ENCODE measurements around the gene RPN2. TPM values are rescaled to one million over a fixed set of nuclear protein-coding genes. Genes with fewer than 3 reads are reported as not detected.

Gene RPN2
- polyA plus RNA-seq, 1 donor (not counting 4 experiments of a cell fraction or from before 2014, with no cell fraction given) = 220 TPM

DNA sequence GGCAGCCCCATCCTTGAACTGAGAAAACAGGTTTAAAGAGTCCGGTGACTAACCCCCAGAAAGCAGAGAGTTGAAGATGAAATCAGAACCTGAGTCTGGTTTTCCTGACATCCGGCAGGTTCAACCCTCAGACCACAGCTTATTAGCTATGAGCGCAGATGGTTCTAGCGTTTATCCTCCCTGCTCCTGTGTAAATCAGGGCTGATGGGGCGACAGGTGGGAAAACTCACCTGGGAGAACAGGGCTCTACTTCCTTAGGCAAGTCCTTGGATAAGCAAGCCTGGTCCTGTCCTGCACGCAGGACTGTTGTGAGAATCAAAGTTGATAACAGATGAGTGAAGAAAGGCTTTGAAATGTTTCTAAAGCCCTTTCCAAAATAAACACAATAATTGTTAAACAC lies 51.1 kb downstream of the RPN2 start:
- no peak overlapping the region for H2AFZ ChIP-seq (ENCODE audit: control insufficient read depth, low read length)
- no peak overlapping the region for H3K4me2 ChIP-seq (ENCODE audit: control insufficient read depth, extremely low read depth, insufficient read depth, low read depth, low read length)
- H3K4me3 ChIP-seq (ENCODE audit: control insufficient read depth in 2 of 3, extremely low read depth in 1 of 3, insufficient read depth in 2 of 3, low read depth in 1 of 3, low read length in 3 of 3) = no peak overlapping the region
- DNase-seq (ENCODE audit: low read depth, low spot score) (no peak), FAIRE-seq (no peak)
- H3K9me1 ChIP-seq (ENCODE audit: control insufficient read depth, extremely low read depth, insufficient read depth, low read length) = peaks cover 2% of the 10 kb centered on the region
- no peaks in the 10 kb centered on the region for H3K27me3 ChIP-seq (ENCODE audit: control insufficient read depth, extremely low read depth, insufficient read depth, low read length)
- peaks cover 3% of the 10 kb centered on the region for H4K20me1 ChIP-seq (ENCODE audit: control insufficient read depth, extremely low read depth, insufficient read depth, low read length)
- TF ChIP-seq CTCF (optimal IDR thresholded peaks at IDR 0.05 in 1 of 3, IDR thresholded peaks at IDR 0.05 in 1 of 3, conservative IDR thresholded peaks at IDR 0.05 in 1 of 3; ENCODE audit: extremely low read depth in 1 of 3, insufficient read depth in 2 of 3, low read length in 3 of 3) (no peak), EZH2 (IDR thresholded peaks at IDR 0.05; ENCODE audit: low read length) (no peak)
- H3K9me3 ChIP-seq (ENCODE audit: control insufficient read depth, low read depth, low read length) = no peaks in the 10 kb centered on the region
- dilution Hi-C loops (cut with MboI; ENCODE audit: extremely low pct_ligation_motif_present, low sequenced_read_pairs) = no loop called here
- H3K79me2 ChIP-seq (ENCODE audit: control insufficient read depth, insufficient read depth, low read length) = no peaks in the 10 kb centered on the region
- peaks cover 34 to 53% of the 10 kb centered on the region in 2 experiments for H3K36me3 ChIP-seq (ENCODE audit: control insufficient read depth in 2 of 2, extremely low read depth in 1 of 2, insufficient read depth in 2 of 2, low read length in 2 of 2)
- no peak overlapping the region for H3K9ac ChIP-seq (ENCODE audit: control insufficient read depth, extremely low read depth, insufficient read depth, low read length)
- peaks cover 18% of the 10 kb centered on the region for H3K4me1 ChIP-seq (ENCODE audit: control insufficient read depth, extremely low read depth, insufficient read depth, low read length)
- no peak overlapping the region for H3K27ac ChIP-seq (ENCODE audit: control insufficient read depth, insufficient read depth, low read length)

GRCh38 chr20:37231947-37232630 lies 53.0 kb downstream of the RPN2 start:
- dilution Hi-C loops (cut with MboI; ENCODE audit: extremely low pct_ligation_motif_present, low sequenced_read_pairs) = no loop called here
- peaks cover 18% of the 10 kb centered on the region for H3K4me1 ChIP-seq (ENCODE audit: control insufficient read depth, extremely low read depth, insufficient read depth, low read length)
- TF ChIP-seq CTCF (optimal IDR thresholded peaks at IDR 0.05 in 1 of 3, IDR thresholded peaks at IDR 0.05 in 1 of 3, conservative IDR thresholded peaks at IDR 0.05 in 1 of 3; ENCODE audit: extremely low read depth in 1 of 3, insufficient read depth in 2 of 3, low read length in 3 of 3) = no peak
- TF ChIP-seq EZH2 (IDR thresholded peaks at IDR 0.05; ENCODE audit: low read length) = no peak

More at GRCh38 chr20:37231947-37232630, 53.0 kb downstream of the RPN2 start:
- Histone ChIP-seq H3K4me3 (ENCODE audit: control insufficient read depth in 2 of 3, extremely low read depth in 1 of 3, insufficient read depth in 2 of 3, low read depth in 1 of 3, low read length in 3 of 3) (no peak overlapping the region), H3K36me3 (ENCODE audit: control insufficient read depth in 2 of 2, extremely low read depth in 1 of 2, insufficient read depth in 2 of 2, low read length in 2 of 2) (peaks cover 39 to 48% of the 10 kb centered on the region in 2 experiments), H3K9ac (ENCODE audit: control insufficient read depth, extremely low read depth, insufficient read depth, low read length) (no peak overlapping the region), H3K27ac (ENCODE audit: control insufficient read depth, insufficient read depth, low read length) (no peak overlapping the region), H2AFZ (ENCODE audit: control insufficient read depth, low read length) (no peak overlapping the region), H3K9me1 (ENCODE audit: control insufficient read depth, extremely low read depth, insufficient read depth, low read length) (no peaks in the 10 kb centered on the region), H3K4me2 (ENCODE audit: control insufficient read depth, extremely low read depth, insufficient read depth, low read depth, low read length) (no peak overlapping the region), H4K20me1 (ENCODE audit: control insufficient read depth, extremely low read depth, insufficient read depth, low read length) (peaks cover 3% of the 10 kb centered on the region), H3K79me2 (ENCODE audit: control insufficient read depth, insufficient read depth, low read length) (no peaks in the 10 kb centered on the region), H3K27me3 (ENCODE audit: control insufficient read depth, extremely low read depth, insufficient read depth, low read length) (no peaks in the 10 kb centered on the region), H3K9me3 (ENCODE audit: control insufficient read depth, low read depth, low read length) (no peaks in the 10 kb centered on the region)
- no peak for FAIRE-seq
- DNase-seq (ENCODE audit: low read depth, low spot score) = no peak

Measured in keratinocyte (primary cell).